DND-41 (cell line): ENCODE measurements around the gene MINDY4B.

Experiments used
- EZH2 ChIP-seq: IDR thresholded peaks from 3 replicates; pipeline ENCODE4 v1.6.1; 2012; ENCODE audit warnings: borderline replicate concordance, low read depth, mild to moderate bottlenecking, moderate library complexity, low read length, inconsistent platforms; ENCODE audit not compliant: severe bottlenecking
- TF ChIP-seq, protein P1 (sequence below): IDR thresholded peaks from 2 replicates; pipeline ENCODE4 v1.5.1; 2012; ENCODE audit warnings: borderline replicate concordance, low read length, moderate library complexity, mild to moderate bottlenecking; ENCODE audit not compliant: poor library complexity, severe bottlenecking; ENCODE audit errors: extremely low read depth

DNA sequence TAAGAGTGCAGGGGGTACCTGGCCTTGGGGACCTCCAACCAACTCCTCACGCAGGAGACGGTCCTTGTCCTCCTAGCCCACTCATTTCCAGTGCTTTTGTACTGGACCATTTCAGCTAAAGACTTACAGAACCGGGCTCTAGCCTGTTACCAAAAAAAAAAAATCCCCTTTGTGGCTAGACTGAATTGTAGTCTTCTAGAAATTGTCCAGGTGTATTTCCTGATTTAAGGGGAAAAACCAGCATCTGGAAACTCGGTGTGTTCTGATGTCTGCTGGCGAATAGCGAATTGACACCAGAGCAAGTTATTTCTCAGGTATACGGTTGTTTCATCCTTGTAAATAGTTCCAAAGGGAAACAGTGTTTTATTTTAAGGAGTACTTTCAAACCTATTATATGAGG is 21.1 kb upstream of the MINDY4B start:
- TF ChIP-seq, protein P1, sequence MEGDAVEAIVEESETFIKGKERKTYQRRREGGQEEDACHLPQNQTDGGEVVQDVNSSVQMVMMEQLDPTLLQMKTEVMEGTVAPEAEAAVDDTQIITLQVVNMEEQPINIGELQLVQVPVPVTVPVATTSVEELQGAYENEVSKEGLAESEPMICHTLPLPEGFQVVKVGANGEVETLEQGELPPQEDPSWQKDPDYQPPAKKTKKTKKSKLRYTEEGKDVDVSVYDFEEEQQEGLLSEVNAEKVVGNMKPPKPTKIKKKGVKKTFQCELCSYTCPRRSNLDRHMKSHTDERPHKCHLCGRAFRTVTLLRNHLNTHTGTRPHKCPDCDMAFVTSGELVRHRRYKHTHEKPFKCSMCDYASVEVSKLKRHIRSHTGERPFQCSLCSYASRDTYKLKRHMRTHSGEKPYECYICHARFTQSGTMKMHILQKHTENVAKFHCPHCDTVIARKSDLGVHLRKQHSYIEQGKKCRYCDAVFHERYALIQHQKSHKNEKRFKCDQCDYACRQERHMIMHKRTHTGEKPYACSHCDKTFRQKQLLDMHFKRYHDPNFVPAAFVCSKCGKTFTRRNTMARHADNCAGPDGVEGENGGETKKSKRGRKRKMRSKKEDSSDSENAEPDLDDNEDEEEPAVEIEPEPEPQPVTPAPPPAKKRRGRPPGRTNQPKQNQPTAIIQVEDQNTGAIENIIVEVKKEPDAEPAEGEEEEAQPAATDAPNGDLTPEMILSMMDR, result no peak
- no peak for TF ChIP-seq EZH2
